Posterior cingulate gyrus (tissue), 11 donors: ENCODE measurements around the gene ZP1.

ENCODE experiments used
- DNase-seq, 10 donors: peaks; one replicate each; pipeline versions ENCODE4 v3.0.0 to v3.0.0-alpha.2; 2020 to 2021; ENCODE audit warnings: mixed read lengths in 3 of 10
- intact Hi-C: fragments of 100-400 bp; cut with DNase I; formaldehyde crosslinking; loops from one replicate; pipeline ENCODE4 v1.15.1; 2023

Gene ZP1

GRCh38 chr11:60857378-60858232, 9.7 kb upstream of the ZP1 start:
- intact Hi-C loops: no loop called here
- DNase-seq: peak in 1 of 10 donors; percentile 51

GRCh38 chr11:60858236-60858635, 9.1 kb upstream of the ZP1 start:
- DNase-seq: peak in 1 of 10 donors; percentile 58

GRCh38 chr11:60858731-60859464, 8.4 kb upstream of the ZP1 start:
- intact Hi-C loops: no loop called here
- peak in 1 of 10 donors; percentile 21 for DNase-seq

More at GRCh38 chr11:60858236-60858635, 9.1 kb upstream of the ZP1 start:
- intact Hi-C loops: no loop called here

DNA sequence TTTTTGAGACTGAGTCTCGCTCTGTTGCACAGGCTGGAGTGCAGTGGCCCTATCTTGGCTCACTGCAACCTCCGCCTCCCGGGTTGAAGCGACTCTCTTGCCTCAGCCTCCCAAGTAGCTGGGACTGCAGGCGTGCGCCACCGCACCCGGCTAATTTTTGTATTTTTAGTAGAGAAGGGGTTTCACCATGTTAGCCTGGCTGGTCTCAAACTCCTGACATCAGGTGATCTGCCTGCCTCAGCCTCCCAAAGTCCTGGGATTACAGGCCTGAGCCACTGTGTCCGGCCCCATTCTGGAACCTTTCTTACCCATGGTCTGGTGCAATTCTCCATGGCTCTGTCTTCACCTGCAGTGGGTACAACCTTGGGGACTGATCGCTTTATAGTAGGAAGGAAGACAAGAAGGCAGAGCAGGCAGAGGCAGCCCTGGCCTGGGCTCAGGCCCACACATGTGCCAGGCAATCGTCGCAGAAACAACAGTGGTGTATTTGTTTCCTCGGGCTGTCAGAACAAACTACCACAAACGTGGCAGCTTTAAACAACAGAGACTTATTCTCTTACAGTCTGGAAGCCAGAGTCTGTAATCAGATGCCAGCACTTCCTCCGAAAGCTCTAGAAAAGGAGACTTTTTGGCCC, 7.6 kb upstream of the ZP1 start:
- intact Hi-C loops: no loop called here
- peak in 5 of 10 donors; percentile 27 to 94 (median 58) for DNase-seq

DNA sequence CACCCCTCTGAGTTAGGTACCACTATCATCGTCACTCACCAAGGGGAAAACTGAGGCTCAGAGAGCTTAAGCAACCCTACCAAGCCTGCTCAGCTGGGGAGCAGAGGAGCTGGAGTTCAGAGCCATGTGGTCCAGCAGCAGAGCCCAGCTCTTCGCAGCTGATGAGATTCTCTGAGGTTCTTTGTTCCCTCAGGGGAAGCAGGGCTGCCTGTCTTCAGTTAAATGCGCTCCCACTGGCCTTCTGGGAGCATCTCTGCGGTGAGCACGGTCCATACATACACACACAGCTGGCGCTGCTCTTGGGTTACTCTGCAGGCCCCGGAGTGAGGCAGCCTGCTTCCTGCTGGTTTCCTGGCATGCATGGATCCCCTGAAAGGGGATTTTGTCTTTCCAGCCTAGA, 6.4 kb upstream of the ZP1 start:
- intact Hi-C loops: no loop called here
- peak in 3 of 10 donors; percentile 35 to 66 (median 61) for DNase-seq

DNA sequence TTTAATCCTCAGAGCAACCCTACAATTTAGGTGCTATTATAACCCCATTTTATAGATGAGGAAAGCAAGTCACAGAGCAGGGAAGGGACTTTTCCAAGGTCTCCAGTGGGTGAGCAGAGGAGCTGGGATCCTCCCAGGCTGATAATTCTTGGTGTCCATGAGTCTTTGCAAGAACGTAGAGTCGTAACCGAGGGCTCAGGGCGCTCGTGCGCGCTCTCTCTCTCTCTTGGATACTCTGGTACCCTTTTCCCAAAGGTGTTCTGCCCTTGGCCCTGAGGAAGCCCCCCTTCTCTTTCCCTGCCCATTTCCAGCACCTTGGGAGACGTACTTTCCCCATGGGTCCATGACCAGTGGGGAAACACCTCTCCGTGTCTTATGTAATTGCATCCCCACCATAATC, 5.2 kb upstream of the ZP1 start:
- intact Hi-C loops: no loop called here
- peak in 1 of 10 donors; percentile 45 for DNase-seq

DNA sequence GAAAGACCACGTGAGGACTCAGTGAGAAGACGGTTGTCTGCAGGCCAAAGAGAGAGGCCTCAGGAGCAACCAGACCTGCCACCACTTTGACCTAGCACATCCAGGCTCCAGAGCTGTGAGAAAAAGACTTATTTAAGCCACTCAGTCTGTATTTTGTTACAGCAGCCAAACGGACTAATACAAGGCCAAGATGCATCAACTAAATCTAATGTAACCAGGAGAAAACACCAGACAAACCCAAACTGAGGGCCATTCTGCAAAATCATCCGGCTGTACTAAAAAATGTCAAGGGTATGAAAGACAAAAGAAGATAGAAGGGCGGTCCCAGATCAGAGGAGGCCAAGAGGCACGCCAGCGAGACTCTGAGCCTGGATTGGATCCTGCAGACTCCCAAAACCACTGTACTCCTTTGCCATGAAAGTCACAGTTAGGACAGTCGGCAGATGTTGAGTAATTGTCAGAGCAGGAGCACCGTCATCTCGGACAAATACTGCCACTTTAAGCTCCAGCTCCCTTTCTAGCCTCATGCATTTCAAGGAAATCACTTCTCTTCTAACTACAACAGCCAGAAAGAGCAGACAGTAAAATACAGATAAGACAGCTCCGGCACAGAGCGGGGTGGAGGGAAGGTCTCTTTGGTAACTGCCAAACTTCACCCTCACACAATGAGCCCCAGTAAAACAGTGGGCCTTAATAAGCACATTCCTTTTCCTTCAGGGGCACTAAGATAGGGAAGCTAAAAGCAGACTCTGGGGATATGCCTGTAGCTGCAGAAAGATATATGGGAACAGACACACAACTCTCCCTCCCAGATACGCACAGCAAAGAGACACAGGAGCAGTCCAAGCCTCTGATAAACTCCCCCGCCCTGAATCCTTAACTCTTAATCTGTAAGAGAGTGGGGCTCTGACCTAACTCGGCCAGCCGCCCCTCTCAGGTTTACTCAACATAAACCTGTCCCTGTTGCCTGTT, 3.5 kb upstream of the ZP1 start:
- intact Hi-C loops: no loop called here
- peak in 2 of 10 donors; percentile 22 to 29 for DNase-seq

GRCh38 chr11:60864856-60865513, 2.4 kb upstream of the ZP1 start:
- DNase-seq: peak in 2 of 10 donors; percentile 31 to 59
- intact Hi-C loops: no loop called here

DNA sequence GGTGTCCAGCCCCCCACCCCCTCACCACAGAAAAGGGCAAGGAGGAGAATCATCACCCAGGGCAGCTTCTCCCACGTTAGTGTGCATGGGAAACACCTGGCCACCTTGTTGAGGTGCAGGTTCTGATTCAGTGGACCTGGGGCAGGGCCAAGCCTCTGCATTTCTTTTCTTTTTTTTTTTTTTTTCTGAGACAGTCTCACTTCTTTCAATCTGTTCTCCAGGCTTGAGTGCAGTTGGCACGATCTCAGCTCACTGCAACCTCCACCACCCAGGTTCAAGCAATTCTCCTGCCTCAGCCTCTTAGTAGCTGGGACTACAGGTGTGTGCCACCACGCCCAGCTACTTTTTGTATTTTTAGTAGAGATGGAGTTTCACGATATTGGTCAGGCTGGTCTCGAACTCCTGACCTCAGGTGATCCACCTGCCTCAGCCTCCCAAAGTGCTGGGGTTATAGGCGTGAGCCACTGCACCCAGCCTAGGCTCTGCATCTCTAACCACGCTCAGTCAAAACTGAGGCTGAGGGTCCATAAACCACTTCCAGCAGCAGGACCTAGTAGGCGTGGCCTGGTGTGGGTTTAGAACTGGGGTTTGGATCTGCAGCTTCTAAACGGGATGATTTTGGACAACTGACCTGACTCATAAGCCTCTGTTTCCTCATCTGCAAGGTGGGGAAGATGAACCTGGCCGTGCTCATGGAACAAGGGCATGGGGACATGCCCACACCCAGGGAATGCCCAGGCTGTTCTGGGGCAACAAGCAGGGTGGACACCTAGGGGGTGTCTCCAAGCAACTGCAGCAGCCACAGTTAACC, 734 bp downstream of the ZP1 start:
- intact Hi-C loops: no loop called here
- peak in 2 of 10 donors; percentile 59 to 66 for DNase-seq

- DNase-seq: no peak
- intact Hi-C loops: no loop called here
These were observed 1.5 kb downstream of the ZP1 start for GRCh38 chr11:60868682-60869450.

DNA sequence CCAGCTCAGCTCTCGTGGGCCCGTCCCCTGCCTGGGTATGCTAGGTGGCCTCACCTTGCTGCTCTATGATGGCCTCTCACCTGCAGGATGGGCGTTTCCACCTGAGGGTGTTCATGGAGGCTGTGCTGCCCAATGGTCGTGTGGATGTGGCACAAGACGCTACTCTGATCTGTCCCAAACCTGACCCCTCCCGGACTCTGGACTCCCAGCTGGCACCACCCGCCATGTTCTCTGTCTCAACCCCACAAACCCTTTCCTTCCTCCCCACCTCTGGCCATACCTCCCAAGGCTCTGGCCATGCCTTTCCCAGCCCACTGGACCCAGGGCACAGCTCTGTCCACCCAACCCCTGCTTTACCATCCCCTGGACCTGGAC, 2.1 kb downstream of the ZP1 start:
- DNase-seq: peak in 2 of 10 donors; percentile 72 to 74
- intact Hi-C loops: no loop called here

- intact Hi-C loops: no loop called here
- peak in 1 of 10 donors; percentile 62 for DNase-seq
These were observed 2.9 kb downstream of the ZP1 start for GRCh38 chr11:60870276-60870675.

DNA sequence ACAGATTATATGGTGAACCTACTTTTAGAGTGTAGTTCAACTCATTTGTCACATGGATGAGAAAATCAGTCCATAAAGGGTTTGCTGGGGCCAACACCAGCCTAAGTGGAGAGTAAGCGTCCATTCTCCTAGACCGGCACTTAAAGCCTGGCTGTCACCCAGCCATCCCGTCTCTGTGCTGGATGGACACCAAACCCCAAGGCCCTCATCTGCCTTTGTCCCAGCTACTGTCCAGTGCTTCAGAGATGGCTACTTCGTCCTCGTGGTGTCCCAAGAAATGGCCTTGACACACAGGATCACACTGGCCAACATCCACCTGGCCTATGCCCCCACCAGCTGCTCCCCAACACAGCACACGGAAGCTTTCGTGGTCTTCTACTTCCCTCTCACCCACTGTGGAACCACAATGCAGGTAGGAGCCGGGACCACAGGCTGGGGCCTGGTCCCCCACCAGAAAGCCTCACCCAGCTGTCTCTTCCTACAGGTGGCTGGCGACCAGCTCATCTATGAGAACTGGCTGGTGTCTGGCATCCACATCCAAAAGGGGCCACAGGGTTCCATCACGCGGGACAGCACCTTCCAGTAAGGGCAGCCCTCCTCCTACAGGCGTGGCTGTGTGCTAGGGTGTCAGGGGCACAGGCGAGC, 3.5 kb downstream of the ZP1 start:
- intact Hi-C loops: no loop called here

DNA sequence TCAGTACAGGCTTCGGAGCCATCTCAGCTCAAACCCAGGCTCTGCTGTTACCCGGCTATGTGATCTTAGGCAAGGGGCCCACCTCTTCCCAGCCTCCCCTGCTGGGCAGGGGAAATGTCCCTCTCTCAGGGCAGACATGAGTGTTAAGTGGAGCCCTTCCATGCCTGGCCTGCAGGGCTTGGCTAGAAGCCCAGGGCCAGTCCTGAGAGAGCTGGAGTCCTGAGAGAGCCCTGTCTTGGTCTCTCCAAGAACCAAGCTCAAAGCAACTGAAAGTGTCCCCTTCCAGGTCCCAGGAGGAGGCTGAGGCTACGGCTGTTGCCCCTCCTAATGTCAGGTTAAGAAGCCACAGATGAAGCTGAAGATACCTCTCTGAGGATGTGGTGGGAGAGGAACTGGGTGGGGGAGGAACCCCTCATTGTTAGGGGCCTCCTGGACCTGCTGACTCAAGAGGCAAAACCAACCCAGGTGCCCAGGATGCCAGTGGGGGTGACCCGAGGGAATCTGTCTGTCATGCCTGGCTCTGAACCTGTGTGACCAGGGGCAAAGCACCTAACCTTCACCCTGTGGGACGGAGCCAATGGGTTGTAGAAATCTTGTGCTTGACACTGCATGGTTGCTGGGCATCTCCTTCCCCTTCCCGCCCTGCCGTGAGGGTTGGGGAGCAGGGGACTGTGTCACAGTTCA, 4.2 kb downstream of the ZP1 start:
- peak in 1 of 10 donors; percentile 84 for DNase-seq
- intact Hi-C loops: no loop called here

More for the DNA sequence above, 3.5 kb downstream of the ZP1 start:
- DNase-seq: peak in 1 of 10 donors; percentile 41

DNA sequence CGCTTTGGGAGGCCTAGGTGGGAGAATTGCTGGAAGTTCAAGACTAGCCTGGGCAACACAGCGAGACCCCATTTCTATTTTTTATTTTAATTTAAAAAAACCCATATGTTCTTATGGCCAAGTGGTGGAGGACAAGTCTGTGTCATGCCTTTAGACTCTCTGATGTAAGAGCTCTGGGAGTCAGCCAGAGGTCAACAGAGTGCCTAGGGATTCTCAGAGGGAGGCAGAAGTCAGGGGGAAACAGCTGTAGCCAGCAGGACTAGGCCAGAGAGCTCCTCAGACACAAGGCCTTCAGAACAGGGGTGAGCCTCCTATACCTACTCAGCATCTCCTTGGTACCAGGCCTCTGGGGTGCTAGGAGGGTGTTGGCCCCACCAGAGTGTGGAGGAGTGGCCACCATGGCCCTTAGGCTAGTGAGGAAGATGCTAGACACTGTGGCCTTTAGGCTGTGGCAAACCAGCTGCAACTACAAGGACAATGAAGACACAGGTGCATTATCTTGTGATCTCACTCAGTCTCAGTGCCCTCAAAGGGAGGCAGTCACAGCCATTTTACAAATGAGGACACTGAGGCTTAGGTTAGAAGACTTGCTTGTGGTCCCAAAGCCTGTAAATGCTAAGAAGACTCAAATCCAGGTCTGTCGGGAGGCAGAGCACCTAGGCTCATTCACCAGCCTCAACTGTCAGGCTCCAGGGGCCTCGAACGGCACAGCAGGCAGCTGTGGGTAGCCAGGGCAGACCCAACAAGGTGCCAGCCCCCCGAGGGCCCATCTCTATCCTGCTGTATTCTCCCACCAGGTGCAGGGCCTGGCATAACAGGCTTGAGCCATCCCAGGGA, 5.0 kb downstream of the ZP1 start:
- intact Hi-C loops: no loop called here
- DNase-seq: no peak
